HepG2 (cell line): ENCODE data around the gene CLIP2. TPM values are rescaled to one million over a fixed set of nuclear protein-coding genes. Genes with fewer than 3 reads are reported as not detected.

ENCODE experiments used
- KLF12 ChIP-seq: sonication (generic); formaldehyde crosslinking; IDR thresholded peaks from 2 replicates; pipeline ENCODE4 v1.4.0; 2020; ENCODE audit warnings: missing genetic modification reagents, borderline replicate concordance
- MAZ ChIP-seq, 2 experiments: sonication (generic) in 1 of 2; formaldehyde crosslinking in 1 of 2; IDR thresholded peaks; 2 replicates each; pipeline versions ENCODE4 v1.5.0 to v1.6.1; 2012 to 2020; ENCODE audit warnings: low read depth in 2 of 2, mild to moderate bottlenecking in 2 of 2, borderline replicate concordance in 1 of 2, improper control_type of control experiment in 1 of 2, low read length in 1 of 2, missing genetic modification reagents in 1 of 2, moderate library complexity in 1 of 2
- NR3C1 ChIP-seq: sonication (generic); formaldehyde crosslinking; IDR thresholded peaks from 2 replicates; pipeline ENCODE4 v1.4.0; 2020; ENCODE audit warnings: missing genetic modification reagents
- PRPF4 ChIP-seq: fragments of 200-400 bp; formaldehyde crosslinking; IDR thresholded peaks from 2 replicates; pipeline ENCODE4 v1.6.1; 2016; ENCODE audit warnings: low read length, low read depth; ENCODE audit not compliant: poor library complexity, severe bottlenecking
- RFX1 ChIP-seq: fragments of 450-650 bp; IDR thresholded peaks from 2 replicates; pipeline ENCODE4 v1.6.1; 2017
- RFX3 ChIP-seq: IDR thresholded peaks from 2 replicates; pipeline ENCODE4 v1.6.1; 2016; ENCODE audit warnings: missing biosample characterization, missing genetic modification reagents
- SAFB2 ChIP-seq: sonication (generic); formaldehyde crosslinking; IDR thresholded peaks from 2 replicates; pipeline ENCODE4 v1.5.1; 2020; ENCODE audit warnings: missing genetic modification reagents, low read depth, mild to moderate bottlenecking, borderline replicate concordance
- SMAD1 ChIP-seq: sonication (generic); formaldehyde crosslinking; IDR thresholded peaks from 2 replicates; pipeline ENCODE4 v1.4.0; 2020; ENCODE audit warnings: missing genetic modification reagents, low read depth, mild to moderate bottlenecking, borderline replicate concordance
- SYNCRIP ChIP-seq: fragments of 200-400 bp; formaldehyde crosslinking; IDR thresholded peaks from 2 replicates; pipeline ENCODE4 v1.6.1; 2018; ENCODE audit warnings: mild to moderate bottlenecking, low read depth, low read length; ENCODE audit not compliant: insufficient read depth
- TERF1 ChIP-seq: sonication (generic); formaldehyde crosslinking; IDR thresholded peaks from 2 replicates; pipeline ENCODE4 v1.8.0; 2022; ENCODE audit warnings: mild to moderate bottlenecking, missing genetic modification reagents, moderate library complexity
- USF2 ChIP-seq, 2 experiments: sonication (generic) in 1 of 2; formaldehyde crosslinking in 1 of 2; IDR thresholded peaks; 2 replicates each; pipeline versions ENCODE4 v1.5.1 to v1.6.1; 2011 to 2020; ENCODE audit warnings: borderline replicate concordance in 1 of 2, low read depth in 1 of 2, low read length in 1 of 2, mild to moderate bottlenecking in 1 of 2, missing genetic modification reagents in 1 of 2, moderate library complexity in 1 of 2
- ZMYM2 ChIP-seq: sonication (generic); formaldehyde crosslinking; IDR thresholded peaks from 2 replicates; pipeline ENCODE4 v1.8.0; 2022; ENCODE audit warnings: mild to moderate bottlenecking, missing genetic modification reagents
- ZNF180 ChIP-seq: sonication (generic); formaldehyde crosslinking; IDR thresholded peaks from 2 replicates; pipeline ENCODE4 v1.4.0; 2020; ENCODE audit warnings: low read depth, missing genetic modification reagents, borderline replicate concordance
- ZNF343 ChIP-seq: sonication (generic); formaldehyde crosslinking; IDR thresholded peaks from 2 replicates; pipeline ENCODE4 v1.4.0; 2020; ENCODE audit warnings: mild to moderate bottlenecking, missing genetic modification reagents
- ZNF546 ChIP-seq: sonication (generic); formaldehyde crosslinking; conservative IDR thresholded peaks from 2 replicates; pipeline ENCODE4 v1.8.1; 2023; ENCODE audit warnings: mild to moderate bottlenecking, missing genetic modification reagents
- ZNF609 ChIP-seq: sonication (generic); formaldehyde crosslinking; IDR thresholded peaks from 2 replicates; pipeline ENCODE4 v1.4.0; 2020; ENCODE audit warnings: mild to moderate bottlenecking, missing genetic modification reagents, borderline replicate concordance
- ZNF615 ChIP-seq: sonication (generic); formaldehyde crosslinking; IDR thresholded peaks from 2 replicates; pipeline ENCODE4 v1.5.0; 2020; ENCODE audit warnings: mild to moderate bottlenecking, missing genetic modification reagents, borderline replicate concordance
- ZNF674 ChIP-seq: sonication (generic); formaldehyde crosslinking; IDR thresholded peaks from 2 replicates; pipeline ENCODE4 v1.5.0; 2020; ENCODE audit warnings: low read depth, mild to moderate bottlenecking, missing genetic modification reagents
- ZNF781 ChIP-seq: sonication (generic); formaldehyde crosslinking; IDR thresholded peaks from 2 replicates; pipeline ENCODE4 v1.5.1; 2020; ENCODE audit warnings: borderline replicate concordance, mild to moderate bottlenecking, missing genetic modification reagents; ENCODE audit errors: not compliant biosample characterization
- polyA plus RNA-seq, 8 experiments: library from polyadenylated mRNA; depleted of rRNA in 3 of 8; stranded (reverse) in 7 of 8; unstranded in 1 of 8; fragments of >200 nt; fragmentation: Illumina TruSeq in 4 of 8; extraction: Trizol in 4 of 8; gene quantifications; 2 replicates each; pipeline versions ENCODE4 v1.2.1 to v1.2.3, GENCODE V29; 2011 to 2016; ENCODE audit warnings: low read depth in 4 of 8, missing spikeins in 1 of 8, mixed read lengths in 1 of 8; ENCODE audit not compliant: insufficient read depth in 1 of 8
- total RNA-seq, 5 experiments: library from RNA; depleted of rRNA; stranded (reverse); fragments of >200 nt; fragmentation: Illumina TruSeq; extraction: Trizol; gene quantifications; 2 replicates each; pipeline ENCODE4 v1.2.3, GENCODE V29; 2016; ENCODE audit warnings: low read depth in 1 of 5

Gene CLIP2
- total and polyA plus RNA-seq, 2 of the 13 experiments (the other 11 are each of a cell fraction or from before 2014, with no cell fraction given): 6.5 to 17.4 TPM

- TF ChIP-seq ZNF674 (CRISPR knock-in tag): no peak
- TF ChIP-seq RFX1: no peak
- peak; percentile 78; the same call in 1 of the 2 replicates for TF ChIP-seq ZNF343 (CRISPR knock-in tag)
- no peak for TF ChIP-seq ZNF615
- no peak for TF ChIP-seq PRPF4
- no peak for TF ChIP-seq RFX3 (CRISPR knock-in tag)
- no peak for TF ChIP-seq NR3C1 (CRISPR knock-in tag)
- TF ChIP-seq TERF1 (CRISPR knock-in tag): no peak
- TF ChIP-seq KLF12 (CRISPR knock-in tag): no peak
- TF ChIP-seq ZNF180: no peak
- peak; percentile 79; the same call in 1 of the 2 replicates for TF ChIP-seq USF2 (IDR thresholded peaks at IDR 0.05; ENCODE audit: low read depth, low read length)
- TF ChIP-seq USF2 (CRISPR knock-in tag; IDR thresholded peaks at IDR 0.05; ENCODE audit: borderline replicate concordance): peak; percentile 85; the same call in 1 of the 2 replicates
- TF ChIP-seq MAZ (IDR thresholded peaks at IDR 0.05; ENCODE audit: borderline replicate concordance, low read depth, low read length): peak; percentile 64; the same call in 1 of the 2 replicates
- peak; percentile 61; the same call in 1 of the 2 replicates for TF ChIP-seq MAZ (CRISPR knock-in tag; IDR thresholded peaks at IDR 0.05; ENCODE audit: low read depth)
- 0 out of 2 replicates have a peak, but pooled peaks have one; percentile 7 for TF ChIP-seq ZNF546 (CRISPR knock-in tag)
- TF ChIP-seq SYNCRIP: no peak
- TF ChIP-seq ZNF609 (CRISPR knock-in tag): peak; percentile 48; the same call in 1 of the 2 replicates
- peak; percentile 78 for TF ChIP-seq ZMYM2 (CRISPR knock-in tag)
- no peak; the same call in 1 of the 2 replicates for TF ChIP-seq SAFB2 (CRISPR knock-in tag)
- TF ChIP-seq ZNF781 (CRISPR knock-in tag): no peak
- TF ChIP-seq SMAD1 (CRISPR knock-in tag): no peak
Observed at GRCh38 chr7:74292757-74293576, 3.8 kb downstream of the CLIP2 start (continued).
